Measurements from ENCODE around the gene SPRY1. TPM values are rescaled to one million over a fixed set of nuclear protein-coding genes. Genes with fewer than 3 reads are reported as not detected.

The SPRY1 gene
- total and polyA plus RNA-seq, 2 of the 8 experiments (the other 6 are each of a cell fraction or from before 2014, with no cell fraction given), result 11.7 to 56.2 TPM

DNA sequence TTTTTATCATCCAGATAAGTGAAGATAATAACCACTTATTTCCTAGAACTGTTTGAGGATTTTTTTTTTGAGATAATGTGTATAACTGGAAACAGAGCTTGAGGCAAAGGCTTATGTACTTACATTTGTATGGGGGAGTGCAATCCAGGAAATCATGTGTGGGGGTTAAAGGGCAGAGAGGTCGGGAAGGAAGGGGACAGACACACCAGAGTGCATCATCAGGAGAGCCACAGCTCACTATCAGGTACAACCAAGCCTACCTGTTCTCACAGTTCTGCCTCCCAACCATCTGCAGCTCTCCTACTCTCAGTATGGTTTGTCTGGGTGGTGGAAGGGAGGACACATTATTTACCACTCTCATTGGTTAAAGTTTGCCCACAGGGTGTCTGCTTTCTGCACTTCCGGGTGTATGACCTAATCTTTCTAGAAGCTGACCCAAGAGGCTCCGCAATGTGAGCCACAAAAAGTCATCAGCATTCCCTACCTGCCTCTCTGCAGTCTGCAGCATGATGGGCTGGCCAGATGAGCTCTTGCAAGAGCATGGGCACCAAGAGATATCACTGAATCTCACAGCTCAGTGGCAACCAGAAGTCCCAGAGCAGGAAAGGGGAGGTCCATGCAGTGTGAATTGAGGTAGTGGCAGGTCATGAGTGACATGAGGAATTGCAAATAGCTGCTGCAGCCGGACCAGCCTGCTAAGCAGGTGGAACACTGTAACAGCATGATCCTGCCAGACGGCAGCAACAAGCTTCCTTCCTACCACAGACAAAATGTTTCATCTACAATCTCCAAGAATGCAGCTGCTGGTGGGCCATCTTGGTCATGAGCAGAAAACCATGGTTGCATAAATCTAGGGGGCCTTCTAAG, 36.9 kb upstream of the SPRY1 start:
- Histone ChIP-seq H2AFZ (ENCODE audit: low read length) (0 out of 2 replicates have a peak overlapping the region, but pooled peaks have one; percentile 59), H3K23ac (ENCODE audit: insufficient read length) (no peak overlapping the region), H3K4ac (replicated peaks; ENCODE audit: insufficient read length, low read depth, low read length) (no peak overlapping the region), H3K36me3 (ENCODE audit: control insufficient read depth in 2 of 4, insufficient read depth in 4 of 4, low read length in 3 of 4) (peaks cover 0 to 6% (median 0%) of the 10 kb centered on the region in 4 experiments; a peak in 2 of 8 replicates), H4K91ac (replicated peaks; ENCODE audit: insufficient read length, low read length) (no peak overlapping the region), H3K9me3 (ENCODE audit: insufficient read depth in 2 of 2, low read depth in 1 of 2, low read length in 1 of 2) (peaks cover 0 to 7% of the 10 kb centered on the region in 2 experiments; a peak in 3 of 4 replicates), H3K79me2 (ENCODE audit: control insufficient read depth in 1 of 2, insufficient read depth in 2 of 2, low read length in 2 of 2) (no peaks in the 10 kb centered on the region), H2BK20ac (ENCODE audit: low read length) (no peak overlapping the region), H3K18ac (ENCODE audit: extremely low read depth, low read length) (no peak overlapping the region), H2BK120ac (replicated peaks; ENCODE audit: low read depth, low read length) (no peak overlapping the region), H3K27ac (ENCODE audit: low read depth, low read length) (no peak overlapping the region), H2BK5ac (ENCODE audit: low read depth, low read length) (no peak overlapping the region), H3K56ac (replicated peaks; ENCODE audit: insufficient read length, low read depth, low read length) (no peak overlapping the region), H4K5ac (ENCODE audit: insufficient read length, low read depth, low read length) (no peak overlapping the region), H2BK15ac (ENCODE audit: low read length) (no peak overlapping the region), H3K23me2 (ENCODE audit: low read depth, low read length) (no peaks in the 10 kb centered on the region), H3K4me3 (ENCODE audit: extremely low read depth in 1 of 4, insufficient read depth in 2 of 4, low read depth in 3 of 4, low read length in 4 of 4) (no peak overlapping the region), H3K4me2 (ENCODE audit: insufficient read depth in 1 of 2, low read depth in 2 of 2, low read length in 2 of 2) (no peak overlapping the region), H2AK5ac (ENCODE audit: low read depth, low read length) (no peak overlapping the region; the same call in 1 of the 2 replicates), H3K4me1 (replicated peaks in 1 of 4; ENCODE audit: control insufficient read depth in 3 of 4, insufficient read depth in 4 of 4, low read length in 3 of 4) (no peaks in the 10 kb centered on the region), H3K9ac (replicated peaks in 1 of 4; ENCODE audit: extremely low read depth in 1 of 4, low read depth in 3 of 4, low read length in 3 of 4) (no peak overlapping the region), H3K14ac (ENCODE audit: insufficient read length) (no peak overlapping the region), H3K27me3 (replicated peaks in 1 of 4; ENCODE audit: control insufficient read depth in 3 of 4, extremely low read depth in 1 of 4, insufficient read depth in 3 of 4, low read length in 3 of 4) (no peaks in the 10 kb centered on the region), H4K8ac (ENCODE audit: extremely low read depth, insufficient read depth, low read length) (no peak overlapping the region), H4K20me1 (replicated peaks in 1 of 2; ENCODE audit: control insufficient read depth in 1 of 2, insufficient read depth in 2 of 2, low read length in 2 of 2) (no peaks in the 10 kb centered on the region), H2BK12ac (ENCODE audit: low read depth, low read length) (no peak overlapping the region), H3K79me1 (ENCODE audit: low read depth, low read length) (no peaks in the 10 kb centered on the region)
- FAIRE-seq (no peak), DNase-seq (ENCODE audit: low read depth in 1 of 2, low spot score in 2 of 2) (no peak)
- TF ChIP-seq KDM5A (IDR thresholded peaks at IDR 0.05; ENCODE audit: low read length), result no peak
- TF ChIP-seq TAF7 (optimal IDR thresholded peaks at IDR 0.05; ENCODE audit: borderline replicate concordance, low read depth, low read length), result no peak
- TF ChIP-seq TAF1 (IDR thresholded peaks at IDR 0.05; ENCODE audit: low read depth, low read length), result no peak
- TF ChIP-seq KDM1A (IDR thresholded peaks at IDR 0.05; ENCODE audit: borderline replicate concordance, low read length), result no peak
- no peak for TF ChIP-seq SP2 (IDR thresholded peaks at IDR 0.05; ENCODE audit: low read length)
- no peak for TF ChIP-seq ASH2L (IDR thresholded peaks at IDR 0.05; ENCODE audit: low read length)
- no peak for TF ChIP-seq SP4 (IDR thresholded peaks at IDR 0.05; ENCODE audit: low read length)
- no peak for TF ChIP-seq MAFK (IDR thresholded peaks at IDR 0.05; ENCODE audit: low read depth, low read length)
- POLR2A ChIA-PET (ENCODE audit: partially characterized antibody), result no interaction called here
- WGBS, 2 experiments (ENCODE audit: extremely low coverage in 1 of 2, insufficient coverage in 1 of 2, insufficient read length in 1 of 2, insufficient replicate concordance in 2 of 2, low coverage in 1 of 2, low lambda C conversion rate in 2 of 2, missing lambda C conversion rate in 1 of 2), result 82% methylated on average over 5 of the region's 5 CpGs; no CpG with 5 or more reads in 1 of the 2 experiments
- CTCF ChIA-PET (ENCODE audit: partially characterized antibody), result interaction anchor here (1.1 to 2.6 kb wide), 8 partner anchors 7 to 301 kb away, joined by 3 to 16 read pairs (median 4); no protein-coding TSS in a partner anchor
